Activated CD8-positive, alpha-beta memory T cell treated with anti-CD3 and anti-CD28 coated beads, Interleukin-2, amount 50 U/mL, for 4 hours (primary cell): ENCODE data around the gene KCNC2.
"Not testable (repeated sequence)": the region's sequence is repeated elsewhere in the genome, so short reads cannot be mapped to it uniquely, and the experiment has no call there.

ENCODE experiments used
- DNase-seq: peaks from one replicate; pipeline ENCODE4 v3.0.0-alpha.2; 2020

Gene KCNC2

DNA sequence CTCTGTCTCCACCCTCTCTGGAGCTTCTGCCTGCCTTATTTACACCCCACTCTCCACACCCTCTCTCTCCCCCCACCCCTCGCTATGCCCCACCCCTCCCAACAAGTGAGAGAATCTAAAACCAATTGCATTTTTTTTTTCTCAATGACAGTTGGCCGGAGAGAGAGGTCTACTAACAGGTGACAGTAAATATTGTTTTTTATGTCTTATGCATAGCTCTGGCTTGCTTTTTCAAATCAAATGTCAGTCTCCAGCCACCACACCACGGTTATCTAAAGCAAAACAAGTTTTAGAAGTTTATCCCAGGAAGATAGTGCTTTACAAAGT is at the start of gene KCNC2:
Gene KCNC2 (minus strand): TSS at position 28 of the 327 bp plus-strand sequence.
- DNase-seq: no peak

DNA sequence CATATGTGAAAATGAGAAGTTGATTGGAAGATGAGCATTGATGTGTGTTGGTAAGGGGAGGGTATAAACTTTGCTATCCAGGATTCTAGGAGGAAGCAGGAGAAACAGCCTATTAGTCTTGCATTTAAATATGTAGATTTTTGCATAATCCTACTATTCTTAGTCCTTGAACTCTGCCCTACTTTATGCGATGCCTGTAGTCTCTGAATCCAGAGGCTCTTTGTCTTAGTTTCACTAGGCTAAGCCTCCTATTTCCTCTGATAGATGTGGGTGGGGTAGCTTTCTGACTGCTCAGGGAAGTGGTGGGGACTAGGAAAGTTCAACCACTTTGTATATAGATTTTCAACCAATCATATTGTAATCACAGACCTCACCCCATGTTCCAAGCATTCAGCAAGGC is 49.5 kb upstream of the KCNC2 start:
- no peak for DNase-seq

DNA sequence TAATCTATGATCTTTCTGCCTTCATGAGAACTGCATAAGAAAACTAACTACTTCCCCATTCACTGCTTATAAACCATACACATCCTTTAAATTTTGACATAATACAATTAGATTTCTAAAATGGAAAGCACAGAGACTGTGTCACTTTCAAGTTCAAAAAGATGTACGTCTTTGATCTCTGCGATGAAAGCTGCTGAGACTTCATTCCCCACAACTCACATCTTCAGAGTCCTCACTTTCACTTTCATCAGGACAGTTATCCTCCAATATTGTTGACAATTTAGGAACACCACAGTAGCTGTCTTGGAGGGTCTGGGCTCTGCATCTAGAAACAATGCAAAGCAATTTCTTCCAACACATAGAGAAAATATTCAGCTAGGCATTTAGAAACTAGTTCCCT is 47.9 kb upstream of the KCNC2 start:
- DNase-seq: no peak

DNA sequence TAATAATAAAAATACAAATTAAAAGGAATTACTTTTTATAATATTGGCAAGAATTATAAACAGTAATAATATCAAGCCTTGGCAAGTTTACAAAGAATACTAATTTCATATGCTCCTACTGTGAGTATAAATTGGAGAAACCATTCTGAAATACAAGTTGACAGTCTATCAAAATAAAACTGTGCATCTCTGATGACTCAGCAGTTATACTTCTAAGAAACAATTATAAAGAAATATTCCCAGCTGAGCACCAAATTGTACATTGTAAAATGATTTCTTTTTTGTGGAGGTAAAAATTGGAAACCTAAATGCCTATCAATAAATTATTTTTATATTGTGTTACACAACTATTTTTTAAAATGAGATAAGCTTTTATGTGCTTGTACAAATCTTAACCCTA is 35.5 kb upstream of the KCNC2 start:
- no peak for DNase-seq

DNA sequence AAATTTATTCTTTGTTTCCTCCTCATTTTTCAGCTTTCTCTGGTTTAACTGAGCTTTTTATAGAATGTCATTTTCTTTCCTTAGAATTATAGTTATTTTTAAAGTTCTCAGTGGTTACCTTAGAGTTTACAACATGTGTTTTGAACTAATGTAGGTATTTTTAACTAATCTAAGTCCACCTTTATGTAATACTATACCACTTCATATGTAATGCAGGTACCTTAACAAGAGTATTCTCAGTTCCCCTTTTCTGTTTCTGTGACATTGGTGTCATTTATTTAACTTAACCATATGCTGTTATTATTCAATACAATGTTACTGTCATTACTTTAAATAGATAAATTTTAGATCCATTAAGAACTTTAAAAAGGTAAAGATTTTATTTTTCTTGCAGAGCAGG is 30.3 kb upstream of the KCNC2 start:
- no peak for DNase-seq

DNA sequence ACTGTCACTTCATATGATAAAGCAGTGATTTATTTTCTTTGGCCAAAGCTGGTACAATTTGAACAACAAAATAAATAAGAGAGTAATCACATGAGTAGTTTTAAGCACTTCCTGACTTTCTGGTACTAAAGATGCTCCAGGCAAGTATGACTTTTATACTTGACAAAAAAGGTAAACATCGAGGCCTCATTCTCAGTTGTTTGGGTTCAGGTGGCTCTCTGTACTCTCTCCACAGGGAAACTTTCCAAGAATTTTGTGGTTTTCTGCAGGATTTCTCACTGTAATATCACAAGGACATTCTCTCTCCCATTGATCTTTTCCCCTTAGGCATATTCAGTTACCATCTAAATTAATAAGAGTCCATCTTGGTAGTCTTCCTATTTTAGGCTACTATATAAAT is 26.6 kb upstream of the KCNC2 start:
- DNase-seq: no peak

DNA sequence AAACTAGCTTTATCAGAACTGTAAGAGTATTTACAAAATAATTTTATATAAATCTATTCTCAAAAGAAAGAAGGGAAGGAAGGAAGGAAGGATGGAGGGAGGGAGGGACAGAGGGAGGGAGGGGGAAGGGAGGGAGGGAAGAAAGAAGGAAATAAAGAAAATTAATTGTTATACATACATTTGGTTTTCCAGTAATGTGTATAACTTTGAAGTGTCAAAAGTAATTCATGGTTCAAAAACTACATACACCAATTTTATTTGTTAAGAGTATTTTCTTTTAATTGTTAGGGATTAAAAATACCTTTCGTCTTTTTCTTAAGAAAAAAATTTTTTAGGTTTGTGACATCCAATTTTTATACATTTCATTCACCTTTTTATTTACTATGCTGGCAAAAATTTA is 17.5 kb upstream of the KCNC2 start:
- DNase-seq: no peak

DNA sequence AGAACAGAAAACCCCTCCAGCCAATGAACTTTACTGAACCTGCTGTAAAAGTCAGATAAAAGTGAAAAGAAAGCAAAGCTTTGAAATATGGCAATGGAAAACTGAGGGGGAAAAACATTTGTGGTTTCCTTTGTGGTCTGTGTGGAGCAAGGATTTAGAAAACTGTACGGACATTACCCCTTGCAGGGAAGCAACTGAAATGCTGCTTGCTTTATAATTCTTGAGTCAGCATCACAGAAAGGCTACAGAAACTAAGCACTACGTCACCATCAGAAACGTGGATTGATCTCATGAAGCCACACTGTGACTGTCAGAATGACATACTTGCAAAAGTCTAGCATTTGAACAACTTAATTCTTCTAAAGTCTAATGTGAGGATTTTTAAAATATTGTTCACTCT is 2.4 kb upstream of the KCNC2 start:
- no peak for DNase-seq

DNA sequence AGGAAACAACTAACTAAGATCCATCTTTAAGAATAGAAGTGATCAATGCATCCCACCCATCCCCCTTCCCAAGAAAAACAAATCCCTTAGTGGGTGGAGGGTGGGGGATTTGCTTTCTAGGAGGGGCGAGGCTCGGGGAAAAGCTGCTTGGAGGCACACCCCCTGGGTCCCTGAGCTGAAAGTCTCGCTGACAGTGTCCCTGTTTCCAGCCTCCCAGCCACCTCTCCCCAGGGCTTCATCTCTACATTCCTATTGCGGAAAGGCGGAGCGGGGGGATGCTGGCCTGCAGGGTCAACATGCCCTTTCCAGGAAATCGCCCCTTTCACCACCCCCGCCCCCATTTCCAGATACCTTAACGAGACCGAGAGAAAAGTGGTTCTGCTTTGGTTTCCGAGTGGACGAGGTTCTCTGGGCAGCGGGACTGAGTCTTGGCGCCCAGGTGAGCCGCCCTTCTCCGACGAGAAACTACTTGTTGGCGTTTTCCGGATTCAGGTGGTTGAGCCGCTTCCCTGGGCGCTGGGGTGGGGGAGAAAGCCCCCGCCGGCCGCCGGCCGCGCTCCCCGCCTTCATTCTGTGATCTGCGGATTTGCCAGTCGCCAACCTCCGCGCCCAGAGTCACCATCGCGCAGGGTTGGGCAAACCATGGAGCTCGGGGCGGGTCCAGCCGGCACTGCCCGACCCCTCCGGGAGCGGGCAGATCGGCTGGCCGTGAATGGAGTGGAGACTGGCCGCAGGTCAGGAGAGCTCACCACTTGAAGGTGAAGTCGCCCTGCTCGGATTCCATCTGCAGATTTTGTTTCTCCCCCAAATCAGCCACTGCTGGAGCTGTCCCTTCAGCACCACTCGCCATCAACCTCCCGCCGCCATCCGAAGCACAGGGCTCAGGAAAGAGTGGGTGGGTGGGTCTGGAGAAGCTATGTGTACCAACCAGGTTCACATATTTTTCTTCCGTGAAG is 505 bp downstream of the KCNC2 start:
- DNase-seq: no peak

DNA sequence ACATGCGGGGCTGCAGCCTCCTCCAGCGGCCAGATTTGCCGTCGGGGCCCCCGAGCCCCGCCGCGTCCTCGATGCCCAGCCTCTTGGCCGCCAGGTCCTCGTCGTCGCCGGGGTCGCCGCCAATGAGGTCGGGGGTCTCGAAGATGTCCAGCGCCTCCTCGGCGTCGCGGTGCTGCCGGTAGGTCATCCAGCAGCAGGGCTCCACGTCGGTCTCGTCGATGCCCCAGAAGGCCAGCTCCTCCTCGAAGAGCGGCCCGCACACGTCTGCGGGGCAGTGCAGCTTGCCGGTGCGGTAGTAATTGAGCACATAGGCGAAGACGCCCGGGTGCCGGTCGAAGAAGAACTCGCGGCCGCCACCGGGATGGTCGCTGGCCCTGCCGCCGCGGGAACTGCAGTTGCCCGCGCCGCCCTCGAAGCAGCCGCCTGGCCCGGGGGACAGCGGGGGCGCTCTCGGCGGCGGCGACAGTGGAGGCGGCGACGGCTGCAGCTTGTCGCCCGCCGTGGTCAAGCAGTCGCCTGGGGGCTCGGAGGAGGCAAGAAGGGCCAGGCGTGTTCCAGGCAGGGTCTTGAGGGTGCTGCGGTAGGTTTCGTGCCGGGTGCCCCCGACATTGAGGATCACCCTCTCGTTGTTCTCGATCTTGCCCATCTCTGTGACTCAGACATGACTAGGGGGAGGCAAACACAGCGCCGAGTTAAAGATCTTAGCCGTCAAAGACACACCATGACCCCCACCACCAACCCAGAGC is 2.1 kb downstream of the KCNC2 start:
- no peak for DNase-seq

DNA sequence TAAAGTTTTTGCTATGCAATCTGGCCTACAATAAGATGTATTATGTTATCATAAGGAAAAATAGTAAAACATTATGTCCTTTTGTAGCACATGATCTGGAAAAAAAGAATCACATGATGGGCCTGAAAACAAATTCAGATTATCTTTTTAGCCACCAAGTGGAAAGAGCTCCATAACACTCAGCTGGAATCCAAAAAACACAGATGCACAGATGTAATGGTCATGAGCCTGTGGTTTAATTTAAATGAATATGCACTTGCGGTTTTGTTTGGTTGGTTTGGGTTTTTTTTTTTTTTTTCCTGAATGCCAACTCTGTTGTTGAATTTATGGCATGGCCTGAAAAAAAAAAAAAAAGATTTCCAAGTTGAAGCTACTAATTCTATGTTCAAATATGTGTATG is 4.1 kb downstream of the KCNC2 start:
- DNase-seq: no peak

DNA sequence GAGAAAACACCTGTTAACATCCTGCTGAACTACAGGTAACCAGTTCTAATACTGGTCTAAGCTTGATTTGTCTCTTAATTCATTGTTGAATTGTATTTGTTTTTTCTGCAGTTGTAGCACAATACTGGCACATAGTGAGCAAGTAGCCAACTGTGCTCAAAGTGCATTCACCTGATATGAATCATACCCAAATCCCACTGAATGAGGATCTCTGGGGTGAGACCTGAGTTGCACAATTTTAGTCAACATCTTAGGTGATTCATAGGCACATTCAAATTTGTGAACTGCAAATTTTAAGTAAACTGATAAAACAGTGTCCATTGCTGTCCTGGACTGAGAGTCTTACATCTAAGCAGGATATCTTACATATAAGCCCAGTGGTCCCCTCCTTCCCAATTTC is 12.8 kb downstream of the KCNC2 start:
- no peak for DNase-seq

DNA sequence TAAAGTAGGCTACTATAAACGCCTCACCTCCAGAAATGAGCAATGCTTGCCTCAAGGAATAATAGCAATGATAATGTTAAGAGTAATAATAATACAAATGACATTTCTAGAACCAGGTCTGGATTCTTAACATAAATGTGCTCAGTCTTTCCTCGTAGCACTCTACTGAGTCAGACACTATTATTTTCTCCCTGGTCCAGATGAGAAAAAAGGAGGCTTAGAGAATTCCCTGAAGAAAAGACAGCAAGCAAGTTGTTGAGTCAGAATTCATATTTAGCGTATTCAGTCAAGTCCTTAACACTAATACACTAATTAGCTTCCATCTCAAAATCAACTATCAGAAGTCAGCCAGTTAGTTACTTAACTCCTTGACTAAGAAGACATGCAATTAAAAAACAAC is 13.2 kb downstream of the KCNC2 start:
- no peak for DNase-seq

DNA sequence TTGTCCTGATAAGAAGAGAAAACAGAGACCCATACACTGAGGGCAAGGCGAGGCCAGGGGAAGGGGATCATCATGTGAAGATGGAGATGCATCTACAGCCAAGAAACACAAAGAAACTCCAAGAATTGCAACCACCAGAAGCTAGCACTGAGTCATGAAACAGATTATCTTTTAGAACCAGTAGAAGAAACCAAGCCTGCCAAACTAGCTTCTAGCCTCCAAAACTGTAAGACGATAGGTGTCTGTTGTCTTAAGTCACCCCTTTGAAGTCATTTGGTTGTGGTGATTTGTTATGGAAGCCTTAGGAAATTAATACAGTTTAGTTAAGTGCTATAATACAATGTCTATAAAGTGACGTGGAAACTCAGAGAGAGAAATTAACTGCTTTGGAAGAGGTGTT is 15.4 kb downstream of the KCNC2 start:
- DNase-seq: no peak

DNA sequence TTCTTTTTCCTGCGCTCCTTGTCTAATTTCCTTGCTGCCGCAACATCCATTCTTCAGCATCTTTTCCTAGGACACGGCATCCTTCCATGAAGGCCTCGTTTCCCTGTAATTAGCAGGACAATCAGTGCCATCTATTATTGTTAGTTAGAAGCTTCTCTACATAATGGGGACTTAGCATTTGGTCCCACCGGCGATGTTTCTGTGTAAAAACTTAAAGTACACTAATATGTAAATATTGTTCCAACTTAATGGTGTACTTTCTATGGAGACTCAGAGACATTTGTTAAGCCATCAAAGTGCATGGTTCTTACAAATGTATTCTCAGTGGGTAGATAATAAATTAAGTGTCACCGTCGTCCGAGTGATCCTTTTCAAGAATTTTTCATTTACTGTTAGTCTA is 17.4 kb downstream of the KCNC2 start:
- DNase-seq: no peak

DNA sequence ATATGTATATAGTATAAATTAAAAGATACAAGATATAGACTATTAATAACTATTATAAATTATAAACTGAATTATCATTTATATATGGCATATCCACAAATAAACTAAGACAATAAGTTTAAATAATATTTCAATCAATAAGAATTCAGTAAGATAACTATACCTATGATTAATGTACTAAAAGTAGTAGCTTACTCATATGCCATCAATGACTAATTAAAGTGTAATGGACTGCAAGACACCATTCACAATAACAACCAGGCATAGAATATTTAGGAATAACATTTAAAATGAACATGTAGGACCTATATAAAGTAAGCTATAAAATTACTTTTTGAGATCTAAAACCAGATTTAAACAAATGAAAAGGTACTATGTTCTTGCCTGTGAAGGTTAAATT is 18.8 kb downstream of the KCNC2 start:
- DNase-seq: no peak

DNA sequence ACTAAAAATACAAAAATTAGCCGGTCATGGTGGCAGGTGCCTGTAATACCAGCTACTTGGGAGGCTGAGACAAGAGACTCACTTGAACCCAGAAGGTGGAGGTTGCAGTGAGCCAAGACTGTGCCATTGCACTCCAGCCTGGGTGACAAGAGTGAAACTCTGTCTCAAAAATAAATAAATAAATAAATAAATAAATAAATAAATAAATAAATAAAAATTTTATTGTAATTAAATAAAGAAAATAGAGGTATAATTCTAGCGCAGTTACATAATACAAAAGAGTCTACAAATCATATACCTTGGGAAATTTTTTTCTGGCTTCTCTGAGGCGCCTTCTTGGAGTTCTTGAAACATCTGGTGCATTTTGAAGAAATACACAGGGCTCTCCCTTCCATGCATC is 23.8 kb downstream of the KCNC2 start:
- DNase-seq: not testable (repeated sequence)

DNA sequence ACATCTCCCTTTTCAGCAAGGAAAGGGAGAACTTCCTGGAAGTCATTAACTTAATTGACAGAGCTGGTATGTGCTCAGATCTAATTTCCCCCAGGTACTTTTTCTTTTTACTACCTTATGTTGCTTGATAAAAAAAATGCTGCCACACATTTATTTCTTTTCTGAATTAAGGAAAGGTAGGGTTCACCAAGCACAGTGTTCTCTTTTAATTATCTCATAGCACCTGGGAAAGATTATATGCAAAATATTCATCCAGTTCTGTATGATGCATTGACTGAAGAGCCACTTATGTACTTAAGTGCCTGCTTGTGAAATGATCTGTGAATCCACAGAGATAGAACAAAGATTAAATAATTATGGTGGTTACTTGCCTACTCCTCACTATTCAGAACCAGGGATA is 25.1 kb downstream of the KCNC2 start:
- no peak for DNase-seq

DNA sequence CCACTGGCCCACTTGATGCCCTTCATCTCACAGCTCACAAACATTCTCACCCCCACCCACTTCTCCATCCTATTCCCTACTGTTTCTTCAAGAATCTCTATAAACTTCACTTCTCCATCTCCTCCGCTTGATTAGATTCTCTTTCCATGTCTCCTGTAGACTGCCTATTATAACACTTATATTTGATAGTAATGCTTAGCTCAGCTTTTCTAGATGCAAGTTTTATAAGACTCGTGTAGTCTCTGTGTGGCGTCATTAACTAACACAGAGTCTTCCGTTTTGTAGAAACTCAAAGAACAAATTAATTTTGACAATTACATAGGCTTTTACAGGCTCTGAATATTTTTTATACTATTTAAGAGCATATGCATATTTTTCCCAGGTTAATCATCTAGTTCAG is 25.7 kb downstream of the KCNC2 start:
- no peak for DNase-seq

DNA sequence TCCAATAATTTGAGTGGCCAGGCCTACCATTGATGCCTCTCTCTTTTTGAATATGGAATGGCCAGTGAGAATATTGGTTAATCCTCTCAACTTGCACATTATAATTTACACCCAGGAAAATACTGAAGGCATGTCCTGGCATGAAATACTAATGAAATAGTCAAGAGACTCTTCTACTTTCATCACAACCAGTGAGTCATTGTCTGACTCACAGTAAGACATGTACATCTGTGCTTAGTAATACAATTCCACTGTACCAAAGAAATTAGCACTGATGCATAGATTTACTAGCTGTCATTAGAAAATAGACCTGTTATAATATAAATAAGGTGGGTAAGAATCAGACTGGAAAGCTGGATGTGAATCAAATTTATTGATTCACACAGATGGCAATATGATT is 31.6 kb downstream of the KCNC2 start:
- DNase-seq: no peak

DNA sequence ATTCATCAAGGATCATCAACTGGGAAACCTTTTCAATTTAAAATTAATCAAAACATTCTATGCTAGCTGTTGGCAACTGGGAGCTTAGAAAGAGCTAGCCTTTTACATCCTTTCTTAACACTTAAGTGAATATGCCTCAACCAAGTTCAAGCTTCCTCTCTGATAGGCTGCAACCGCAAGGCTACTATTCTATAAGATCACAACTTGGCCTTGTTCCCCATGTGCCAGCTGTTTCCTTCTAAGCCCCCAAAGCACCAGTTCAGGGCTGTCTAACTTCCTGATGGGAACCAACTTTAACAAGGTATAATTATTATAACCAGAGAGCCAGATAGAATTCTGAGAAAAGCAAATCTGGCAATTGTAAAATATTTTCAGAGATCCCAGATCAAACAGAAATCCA is 37.0 kb downstream of the KCNC2 start:
- DNase-seq: no peak

DNA sequence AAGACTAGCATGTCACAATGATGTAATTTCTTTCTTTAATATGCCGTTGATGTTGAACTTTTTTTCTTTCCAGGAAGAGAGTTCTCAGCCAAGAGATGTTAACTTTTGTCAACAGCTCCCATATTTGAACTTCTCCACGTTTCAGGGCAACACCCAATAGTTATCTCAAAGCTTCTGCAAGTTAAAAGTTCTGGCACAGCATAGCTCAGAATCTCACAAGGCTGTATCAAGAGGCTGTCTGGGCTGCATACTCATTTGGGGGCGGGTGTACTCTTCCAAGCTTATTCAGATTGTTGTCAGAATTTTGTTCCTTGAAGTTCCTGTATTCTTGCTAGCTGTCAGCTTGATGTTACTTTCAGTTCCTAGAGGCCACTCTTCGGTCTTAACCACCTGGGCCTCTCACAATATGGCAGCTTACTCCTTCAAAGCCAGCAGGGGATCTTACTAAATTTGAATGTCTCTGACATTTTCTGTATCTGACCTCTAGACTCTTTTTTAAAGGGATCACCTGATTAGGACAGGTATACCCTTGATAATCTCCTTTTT is 38.9 kb downstream of the KCNC2 start:
- DNase-seq: no peak

DNA sequence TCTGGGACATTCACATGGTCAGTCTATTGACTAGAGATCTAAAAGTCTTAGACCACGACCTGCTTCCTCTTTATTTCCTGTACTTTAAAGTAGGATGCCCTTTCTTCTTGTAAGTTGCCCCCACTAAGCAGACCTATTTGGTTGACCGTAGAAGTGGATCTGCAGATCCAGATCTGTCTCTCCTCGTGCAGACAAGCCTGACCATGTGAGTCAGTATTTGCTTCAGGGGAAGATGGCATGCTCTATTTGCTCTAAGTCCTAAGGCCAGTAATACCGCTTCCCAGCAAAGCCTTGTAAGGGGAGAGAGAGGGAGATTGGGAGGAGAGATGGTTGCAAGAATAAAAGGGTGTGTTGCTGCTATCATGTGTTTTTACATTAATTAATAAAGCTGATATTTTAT is 46.8 kb downstream of the KCNC2 start:
- DNase-seq: no peak

DNA sequence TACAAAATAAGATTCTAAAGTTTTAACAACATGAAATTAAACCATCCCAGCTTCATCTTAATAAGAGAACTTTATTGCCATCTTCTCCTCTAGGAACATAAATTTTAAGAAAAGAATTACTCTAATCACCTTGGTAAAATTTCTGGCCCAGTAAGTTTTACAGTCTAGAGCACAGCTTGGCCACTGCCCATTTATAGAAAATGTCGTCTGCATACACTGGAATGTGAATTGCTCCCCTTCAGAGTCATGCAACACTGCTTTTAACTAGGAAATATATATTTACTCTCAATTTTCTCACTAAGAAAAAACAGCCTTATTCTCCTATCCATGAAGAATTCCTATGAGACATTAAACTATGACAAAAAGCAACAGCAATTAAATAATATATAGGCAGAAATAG is 48.2 kb downstream of the KCNC2 start:
- no peak for DNase-seq
